NCI-H2081 treated with DMSO at 0.1 percent for 48 hours (cell line): ENCODE data around the gene P3H1.
"Not testable (repeated sequence)": the region's sequence is repeated elsewhere in the genome, so short reads cannot be mapped to it uniquely, and the experiment has no call there.

Experiments used
- DNase-seq: peaks from one replicate; lab custom pipeline; 2025; lab: John Stamatoyannopoulos, UW

P3H1 gene

GRCh38 chr1:42773420-42773819 lies 6.6 kb upstream of the P3H1 start:
- DNase-seq: no peak

- DNase-seq: no peak
Measured at GRCh38 chr1:42769811-42770210, 3.0 kb upstream of the P3H1 start.

- no peak for DNase-seq
Measured at GRCh38 chr1:42768172-42768571, 1.3 kb upstream of the P3H1 start.

DNA sequence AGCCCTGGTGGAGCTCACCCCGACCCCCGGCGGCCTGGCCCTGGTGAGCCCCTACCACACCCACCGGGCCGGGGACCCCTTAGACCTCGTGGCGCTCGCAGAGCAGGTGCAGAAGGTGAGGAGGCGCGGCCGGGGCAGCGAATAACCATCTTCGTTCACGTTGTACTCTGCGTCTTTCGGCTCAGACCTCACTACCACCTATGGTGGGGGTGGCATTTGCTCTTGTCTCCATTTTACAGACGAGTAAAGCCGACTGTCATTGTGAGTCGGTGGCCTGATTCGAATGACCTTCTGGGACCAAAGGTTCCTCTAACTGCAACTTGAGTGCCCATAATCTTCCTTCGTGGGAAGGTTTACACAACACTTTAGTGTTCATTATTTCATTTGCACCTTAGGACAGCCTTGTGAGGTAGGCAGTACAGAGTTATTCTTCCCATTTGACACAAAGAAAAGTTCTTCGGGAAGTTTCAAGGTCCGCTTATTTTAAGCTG lies 727 bp upstream of the P3H1 start:
- DNase-seq: no peak

GRCh38 chr1:42765832-42766740 lies 742 bp downstream of the P3H1 start:
- peak; percentile 29 for DNase-seq

- DNase-seq: no peak
Measured at GRCh38 chr1:42765269-42765668, 1.6 kb downstream of the P3H1 start.

DNA sequence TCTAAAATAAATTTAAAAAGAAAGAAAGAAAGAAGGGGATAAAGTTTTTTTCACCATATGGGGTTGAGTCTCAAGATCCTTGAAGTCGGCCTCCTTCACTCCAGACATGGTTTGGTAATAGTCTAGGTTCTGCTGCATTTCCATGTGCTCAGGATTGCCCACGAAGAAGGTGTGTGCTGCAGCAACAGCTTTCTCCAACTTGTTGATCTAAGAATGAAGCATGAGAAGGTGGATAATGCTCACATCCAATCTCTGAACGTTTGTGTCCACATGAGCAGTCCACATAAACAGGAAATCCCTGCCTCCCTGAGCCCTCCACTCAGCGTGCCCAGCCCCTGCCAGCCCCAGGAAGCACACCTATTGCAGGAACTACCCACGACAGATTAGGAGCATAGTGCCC lies 4.6 kb downstream of the P3H1 start:
- no peak for DNase-seq

- no peak for DNase-seq
Measured at GRCh38 chr1:42761567-42761966, 5.3 kb downstream of the P3H1 start.

DNA sequence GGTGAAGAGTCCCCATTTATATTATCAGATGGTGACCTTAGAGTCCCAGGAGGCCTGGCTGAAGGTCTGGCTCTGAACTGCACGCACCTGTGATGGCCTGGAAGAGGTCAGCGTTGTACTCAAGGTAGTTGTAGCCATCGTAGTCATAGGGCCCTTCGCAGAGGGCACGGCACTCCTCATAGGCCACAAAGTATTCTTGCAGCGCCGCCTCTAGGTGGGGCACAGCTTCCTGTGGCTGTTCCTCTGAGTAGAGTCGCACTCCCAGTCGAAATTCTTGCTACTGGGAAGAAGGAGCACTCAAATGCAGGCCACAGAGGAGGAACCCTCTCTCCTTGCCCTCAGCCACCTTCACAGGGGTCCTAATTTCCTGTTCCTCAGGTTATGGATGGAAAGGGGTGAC lies 7.7 kb downstream of the P3H1 start:
- DNase-seq: no peak

- no peak for DNase-seq
Measured at GRCh38 chr1:42758641-42759040, 8.2 kb downstream of the P3H1 start.

DNA sequence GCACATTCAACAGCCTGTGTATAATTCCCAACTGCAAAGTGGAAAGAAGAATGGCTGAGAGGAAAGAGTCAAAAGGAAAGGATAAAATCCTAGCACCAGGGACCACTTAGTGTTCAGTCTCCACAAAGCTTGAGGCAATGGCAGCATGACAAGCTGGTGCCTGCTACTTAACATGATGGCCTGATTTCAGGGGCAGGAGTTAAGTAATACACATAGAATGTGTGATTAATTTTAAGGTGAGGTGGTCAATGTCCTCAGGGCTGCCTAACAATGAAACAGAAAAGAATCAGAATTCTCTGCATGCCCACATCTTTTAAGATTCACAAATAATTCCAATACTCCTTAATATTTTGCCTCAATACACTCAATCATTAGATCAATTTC lies 8.9 kb downstream of the P3H1 start:
- no peak for DNase-seq

DNA sequence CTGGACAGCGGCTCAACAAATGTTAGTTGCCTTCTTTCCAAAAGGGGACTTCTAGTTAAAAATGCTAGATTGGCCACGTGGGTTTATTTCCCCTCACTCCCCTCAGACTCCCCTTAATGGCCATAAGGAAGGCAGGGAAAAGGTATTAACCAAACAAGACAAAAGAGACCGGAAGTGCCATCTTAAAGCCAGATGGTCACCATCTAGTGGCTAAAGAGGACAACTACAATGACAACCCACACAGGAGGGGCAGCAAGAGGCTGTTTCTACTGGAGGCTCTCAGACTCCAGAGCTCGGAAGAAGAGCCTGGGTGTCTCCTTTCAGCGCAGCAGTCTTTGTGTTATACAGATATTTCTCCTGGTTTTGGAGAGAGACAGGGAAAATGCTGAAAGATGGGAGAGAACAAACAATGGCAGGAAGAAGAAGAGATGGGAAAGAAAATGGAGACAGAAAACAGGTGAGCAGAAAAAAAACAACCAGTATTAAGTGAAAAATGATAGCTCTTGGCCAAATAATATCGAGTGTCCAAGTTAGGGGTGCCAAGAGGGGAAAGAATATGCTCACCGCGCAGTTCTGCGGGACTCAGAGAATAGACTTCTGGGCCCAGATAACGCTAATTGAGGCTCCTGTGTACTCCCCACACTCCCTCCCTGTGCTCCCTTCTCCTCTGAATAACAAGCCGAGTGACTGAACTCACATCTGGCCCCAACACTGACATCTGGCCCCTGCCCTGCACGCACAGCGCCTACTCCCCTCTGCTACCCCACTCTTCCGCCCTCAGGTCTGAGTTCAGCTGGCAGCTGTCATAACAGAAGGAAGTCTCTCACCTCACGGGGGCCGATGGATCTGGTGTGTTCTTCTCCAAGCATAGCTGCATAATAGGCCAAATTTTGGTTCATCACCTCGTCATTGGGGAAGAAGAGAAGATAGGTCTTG lies 9.6 kb downstream of the P3H1 start:
- DNase-seq: peak; percentile 56

- no peak for DNase-seq
Measured at GRCh38 chr1:42753070-42753469, 13.8 kb downstream of the P3H1 start.

- DNase-seq: no peak
Measured at GRCh38 chr1:42752284-42752683, 14.5 kb downstream of the P3H1 start.

- not testable (repeated sequence) for DNase-seq
Measured at GRCh38 chr1:42751511-42752070, 15.2 kb downstream of the P3H1 start.

GRCh38 chr1:42750041-42750440 lies 16.8 kb downstream of the P3H1 start:
- no peak for DNase-seq

- no peak for DNase-seq
Measured at GRCh38 chr1:42748461-42749410, 18.1 kb downstream of the P3H1 start.

DNA sequence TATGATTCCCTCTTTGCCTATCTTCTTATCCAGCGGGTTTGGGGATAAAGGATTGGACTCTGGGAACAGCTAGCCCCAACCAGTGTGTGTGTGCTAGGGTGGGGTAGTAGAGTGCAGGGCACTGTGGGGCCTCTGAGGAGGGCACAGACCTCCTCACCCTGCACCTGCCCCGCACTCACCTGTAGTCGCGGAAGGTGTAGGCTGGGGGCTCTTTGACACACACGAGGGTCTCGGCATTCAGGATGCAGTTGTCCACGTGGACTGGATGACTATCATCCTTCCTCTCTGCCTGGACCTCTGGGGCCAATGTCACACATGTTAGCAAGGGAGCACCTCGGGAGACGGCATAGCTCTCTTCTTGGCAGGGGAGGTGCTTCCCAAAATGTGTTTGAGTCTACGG lies 18.8 kb downstream of the P3H1 start:
- no peak for DNase-seq

DNA sequence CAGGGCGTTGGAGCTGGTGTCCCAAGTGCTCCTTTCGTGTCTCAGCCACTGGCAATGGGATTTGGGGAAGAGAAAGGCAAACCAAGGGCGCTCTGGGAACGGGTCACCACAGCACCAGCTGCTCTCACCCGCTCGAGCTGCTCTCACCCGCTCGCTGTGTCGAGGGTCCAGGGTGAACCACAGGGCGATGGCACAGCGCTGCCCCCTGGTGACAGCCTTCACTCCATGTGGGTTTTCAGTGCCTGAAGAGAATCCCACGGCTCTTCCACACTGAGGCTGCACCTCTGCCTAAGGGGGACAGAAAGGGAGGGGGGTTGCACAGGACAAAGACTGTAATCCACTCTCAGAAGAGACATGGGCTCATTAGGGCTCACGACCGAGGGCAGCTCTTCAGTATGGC lies 19.7 kb downstream of the P3H1 start:
- DNase-seq: no peak

DNA sequence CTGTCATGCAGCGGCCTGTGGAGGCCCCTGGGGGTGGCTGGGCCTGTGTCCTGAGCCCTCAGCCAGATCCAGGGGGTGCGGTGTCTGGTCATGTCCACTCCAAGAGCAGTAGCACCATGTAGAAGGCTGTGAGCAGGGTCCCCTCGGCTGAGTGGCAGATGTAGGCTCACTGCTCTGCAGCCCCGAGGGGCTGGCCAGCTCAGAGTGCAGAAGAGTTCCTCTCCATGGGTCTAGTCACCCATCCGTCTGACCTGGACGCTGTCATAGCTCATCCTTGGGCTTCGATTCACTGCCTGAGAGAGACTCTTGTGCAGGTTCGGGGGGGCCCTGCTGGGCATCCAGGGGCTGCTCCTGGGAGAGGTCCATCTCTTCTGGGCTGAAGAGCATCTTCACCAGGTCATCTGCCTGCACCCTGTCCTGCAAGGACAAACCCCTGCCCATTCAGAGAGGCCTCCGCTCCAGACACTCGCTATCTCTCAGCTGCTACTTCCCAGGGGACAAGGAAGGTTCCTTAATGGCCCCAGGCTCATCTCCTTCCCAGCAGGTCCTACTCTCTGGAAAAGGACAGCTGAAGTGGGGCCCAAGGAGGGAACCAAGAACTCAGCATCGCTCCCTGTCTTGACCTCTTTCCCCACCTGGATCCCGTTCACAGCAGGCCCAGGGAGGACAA lies 20.3 kb downstream of the P3H1 start:
- DNase-seq: no peak

GRCh38 chr1:42745851-42746250 lies 21.0 kb downstream of the P3H1 start:
- no peak for DNase-seq
